Dendritic cell treated with granulocyte-macrophage colony-stimulating factor and Interleukin-4, amounts not matched to agents 40 ng/mL and 50 ng/mL, for 4 days (primary cell): Measurements from ENCODE around the gene CYYR1.

ENCODE experiments used
- H3K27ac Mint-ChIP-seq: one replicate; pipeline ENCODE4 v1.8.0; 2022; ENCODE audit warnings: mild to moderate bottlenecking, mixed read lengths
- H3K27me3 Mint-ChIP-seq: one replicate; pipeline ENCODE4 v1.8.0; 2022; ENCODE audit warnings: mild to moderate bottlenecking, mixed read lengths
- H3K36me3 Mint-ChIP-seq: one replicate; pipeline ENCODE4 v1.8.0; 2022; ENCODE audit warnings: low read depth, mixed read lengths
- H3K4me1 Mint-ChIP-seq: one replicate; pipeline ENCODE4 v1.8.0; 2022; ENCODE audit warnings: low read depth, mixed read lengths
- H3K4me3 Mint-ChIP-seq: one replicate; pipeline ENCODE4 v1.8.0; 2022; ENCODE audit warnings: mild to moderate bottlenecking, moderate library complexity, mixed read lengths
- H3K9me3 Mint-ChIP-seq: one replicate; pipeline ENCODE4 v1.8.0; 2022; ENCODE audit warnings: mixed read lengths
- intact Hi-C: fragments of 100-400 bp; cut with micrococcal nuclease; formaldehyde crosslinking; loops from one replicate; pipeline ENCODE4 v1.15.0; 2022

CYYR1 gene

DNA sequence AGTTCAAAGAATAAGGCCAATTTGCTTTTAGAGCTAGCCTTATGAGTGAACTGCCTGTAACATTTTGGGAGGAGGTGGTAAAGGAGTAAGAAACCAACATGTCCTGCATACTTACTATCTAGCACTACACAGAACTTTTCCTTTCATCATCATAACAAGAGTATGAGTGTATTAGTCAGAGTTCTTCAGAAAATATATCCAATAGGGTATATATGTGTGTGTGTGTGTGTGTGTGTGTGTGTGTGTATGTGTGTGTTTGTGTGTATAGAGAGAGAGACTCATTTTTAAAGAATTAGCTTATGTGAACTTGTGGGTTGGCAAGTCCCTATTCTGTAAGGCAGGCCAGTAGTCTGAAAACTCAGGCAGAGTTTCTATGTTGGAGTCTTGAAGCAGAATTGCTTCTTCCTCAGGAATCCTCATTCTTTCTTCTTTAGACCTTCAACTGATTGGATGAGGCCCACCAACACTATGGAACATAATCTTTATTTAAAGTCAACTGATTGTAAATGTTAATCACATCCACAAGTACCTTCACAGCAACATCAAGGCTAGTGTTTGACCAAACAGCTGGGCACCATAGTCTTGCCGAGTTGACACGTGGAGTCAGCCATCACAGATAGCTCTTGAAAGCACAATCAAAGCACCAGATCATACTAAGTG, 121.9 kb downstream of the CYYR1 start:
- Mint-ChIP-seq H3K4me1 (peaks cover 6% of the 10 kb centered on the region), H3K4me3 (no peak overlapping the region), H3K9me3 (no peaks in the 10 kb centered on the region), H3K36me3 (no peaks in the 10 kb centered on the region), H3K27ac (no peak overlapping the region), H3K27me3 (no peaks in the 10 kb centered on the region)
- intact Hi-C loops, result no loop called here

DNA sequence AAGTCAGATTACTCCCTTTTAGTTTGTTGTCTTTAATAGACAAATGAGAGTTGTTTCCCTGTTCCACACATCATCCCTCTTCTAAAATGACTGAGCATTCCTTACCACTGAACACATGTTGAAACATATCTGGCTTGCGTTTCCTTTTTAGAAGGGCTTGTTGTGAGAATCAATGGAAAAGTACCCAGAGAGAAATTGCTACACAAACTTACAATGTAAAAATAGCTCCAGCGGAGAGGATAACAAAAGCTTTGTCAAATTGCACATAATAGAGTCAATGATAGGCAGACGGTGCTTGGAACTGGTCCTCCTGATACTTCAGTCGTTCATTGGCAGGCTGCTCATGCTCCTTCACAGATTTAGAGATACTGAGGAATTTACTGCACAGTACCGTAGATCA, 123.9 kb downstream of the CYYR1 start:
- H3K27ac Mint-ChIP-seq, result no peak overlapping the region
- no peaks in the 10 kb centered on the region for H3K9me3 Mint-ChIP-seq
- no peaks in the 10 kb centered on the region for H3K36me3 Mint-ChIP-seq
- H3K4me1 Mint-ChIP-seq, result no peaks in the 10 kb centered on the region
- intact Hi-C loops, result no loop called here
- H3K27me3 Mint-ChIP-seq, result no peaks in the 10 kb centered on the region
- no peak overlapping the region for H3K4me3 Mint-ChIP-seq

DNA sequence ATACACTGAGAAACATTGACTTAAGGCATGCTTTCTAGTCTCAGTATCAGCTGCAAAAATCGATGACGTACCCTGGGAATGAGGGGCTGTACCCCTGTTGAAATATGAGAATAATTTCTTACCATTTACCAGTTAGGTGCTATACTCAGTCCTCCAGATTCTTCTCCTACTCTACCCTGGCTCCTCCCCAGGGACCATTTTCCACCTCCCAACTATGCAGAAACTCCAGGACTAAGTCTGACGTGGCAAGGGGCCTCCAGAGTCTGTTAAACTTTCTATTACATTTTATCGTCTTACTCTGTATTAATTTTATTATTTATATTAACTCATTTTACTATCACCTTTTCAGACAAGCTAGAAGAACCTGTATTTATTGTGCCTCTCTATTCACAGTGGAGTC, 124.3 kb downstream of the CYYR1 start:
- Mint-ChIP-seq H3K27ac (no peak overlapping the region), H3K9me3 (no peaks in the 10 kb centered on the region), H3K36me3 (no peaks in the 10 kb centered on the region), H3K4me3 (no peak overlapping the region), H3K27me3 (no peaks in the 10 kb centered on the region), H3K4me1 (no peaks in the 10 kb centered on the region)
- intact Hi-C loops, result no loop called here

DNA sequence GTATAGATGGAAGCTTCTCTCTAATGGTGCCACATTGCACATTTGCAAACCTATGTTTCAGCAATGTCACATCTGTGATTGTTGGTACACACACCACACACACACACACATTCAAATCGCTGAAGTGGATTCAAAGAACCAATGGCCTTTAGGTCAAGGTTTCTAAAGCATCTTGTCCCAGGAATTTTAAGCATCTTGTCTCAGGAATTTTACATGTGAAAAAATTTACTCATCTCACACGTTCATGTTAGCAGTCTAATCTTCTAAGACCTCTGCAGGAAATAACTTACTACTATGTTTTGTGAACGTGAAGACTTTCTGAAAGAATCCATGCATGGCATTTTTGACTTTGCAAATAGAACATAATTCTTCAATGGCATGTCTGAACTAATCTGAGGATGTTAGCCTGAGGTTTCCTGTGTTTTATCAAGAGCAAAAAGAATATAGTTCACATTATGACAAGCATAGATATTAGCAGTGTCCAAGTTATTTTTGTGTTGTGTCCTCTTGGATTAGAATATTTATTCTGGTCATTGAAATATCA, 125.1 kb downstream of the CYYR1 start:
- no peaks in the 10 kb centered on the region for H3K27me3 Mint-ChIP-seq
- no peaks in the 10 kb centered on the region for H3K9me3 Mint-ChIP-seq
- H3K4me1 Mint-ChIP-seq, result no peaks in the 10 kb centered on the region
- no peak overlapping the region for H3K27ac Mint-ChIP-seq
- H3K4me3 Mint-ChIP-seq, result no peak overlapping the region
- H3K36me3 Mint-ChIP-seq, result no peaks in the 10 kb centered on the region
- intact Hi-C loops, result no loop called here

DNA sequence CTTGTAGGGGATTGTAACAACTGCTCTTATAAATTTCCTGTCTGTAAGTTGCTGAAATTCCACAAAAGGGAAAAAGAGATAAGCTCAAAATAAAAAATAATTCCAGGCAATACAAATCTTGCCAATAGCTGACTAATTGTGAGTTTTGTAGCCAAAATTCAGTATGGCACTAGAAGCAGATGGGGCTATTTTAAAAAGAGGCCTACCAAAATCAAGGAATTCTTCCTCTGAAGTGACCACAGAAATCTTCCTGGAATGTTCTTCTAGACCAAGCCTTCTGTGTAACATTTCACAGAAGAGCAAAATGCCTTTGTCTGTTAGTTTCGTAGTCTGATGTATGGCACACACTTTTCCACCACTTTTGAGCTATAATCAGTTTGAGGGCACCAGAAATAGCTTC, 127.6 kb downstream of the CYYR1 start:
- Mint-ChIP-seq H3K27ac (no peak overlapping the region), H3K27me3 (no peaks in the 10 kb centered on the region), H3K4me1 (no peaks in the 10 kb centered on the region), H3K4me3 (no peak overlapping the region), H3K36me3 (no peaks in the 10 kb centered on the region), H3K9me3 (no peaks in the 10 kb centered on the region)
- intact Hi-C loops, result no loop called here

DNA sequence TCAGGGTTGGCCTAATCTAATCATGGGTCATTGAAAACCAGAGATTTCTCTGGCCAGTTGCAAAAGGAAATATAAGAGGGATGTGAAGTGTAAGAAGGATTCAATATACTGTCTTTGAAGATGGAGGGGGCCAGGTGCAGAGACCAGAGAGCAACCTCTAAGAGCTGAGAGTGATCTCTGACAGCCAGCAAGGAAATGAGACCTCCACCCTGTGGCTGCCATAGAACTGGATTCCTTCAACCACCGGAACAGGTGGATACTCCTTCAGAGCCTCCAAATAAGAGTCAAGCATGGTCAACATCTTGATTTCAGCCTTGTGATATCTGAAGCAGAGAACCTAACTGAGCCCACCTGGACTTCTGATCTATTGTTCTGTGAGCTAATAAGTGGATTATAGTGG, 128.4 kb downstream of the CYYR1 start:
- intact Hi-C loops, result no loop called here
- no peaks in the 10 kb centered on the region for H3K27me3 Mint-ChIP-seq

DNA sequence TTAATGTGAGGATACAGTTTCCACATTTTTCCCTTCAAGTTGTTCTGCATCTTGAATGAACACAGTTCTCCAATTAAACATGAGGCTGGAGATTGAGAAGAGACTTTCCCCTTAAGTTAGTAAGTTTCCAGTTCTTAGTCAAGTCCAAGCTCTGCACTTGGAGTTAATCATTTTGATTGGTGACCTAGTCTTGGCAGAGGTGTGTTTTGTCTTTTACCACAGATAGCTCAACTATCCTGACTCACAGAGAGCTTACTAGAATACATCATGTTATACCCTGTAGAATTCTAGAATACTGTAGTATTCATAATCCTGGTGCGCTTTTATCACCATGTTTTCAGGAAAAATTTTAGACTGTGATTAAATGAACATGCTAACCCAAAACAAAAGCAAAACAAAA, 129.2 kb downstream of the CYYR1 start:
- Mint-ChIP-seq H3K4me3 (no peak overlapping the region), H3K4me1 (no peaks in the 10 kb centered on the region), H3K27me3 (no peaks in the 10 kb centered on the region), H3K27ac (no peak overlapping the region), H3K9me3 (no peaks in the 10 kb centered on the region), H3K36me3 (no peaks in the 10 kb centered on the region)
- intact Hi-C loops, result no loop called here

More for the DNA sequence above, 128.4 kb downstream of the CYYR1 start:
- Mint-ChIP-seq H3K9me3 (no peaks in the 10 kb centered on the region), H3K27ac (no peak overlapping the region), H3K4me3 (no peak overlapping the region), H3K4me1 (no peaks in the 10 kb centered on the region), H3K36me3 (no peaks in the 10 kb centered on the region)

DNA sequence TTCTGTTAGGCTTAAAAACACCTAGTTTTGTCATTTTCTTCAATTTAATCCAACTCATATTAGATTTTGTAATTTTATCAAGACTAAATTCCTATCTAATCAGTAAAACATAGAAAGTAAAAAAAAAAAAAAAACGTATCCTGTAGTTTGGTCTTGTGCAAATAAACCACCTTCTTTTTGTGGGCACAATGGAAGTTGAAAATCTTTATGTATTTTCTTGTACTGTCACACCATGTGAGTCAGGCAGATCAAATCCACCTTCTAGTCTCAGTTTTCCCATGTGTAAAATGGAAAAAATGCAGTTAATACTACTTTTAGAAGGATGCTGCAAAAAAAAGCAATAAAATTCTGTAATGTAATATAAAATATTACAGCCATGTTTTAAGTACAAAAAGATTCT, 129.8 kb downstream of the CYYR1 start:
- intact Hi-C loops, result no loop called here
- Mint-ChIP-seq H3K9me3 (no peaks in the 10 kb centered on the region), H3K36me3 (no peaks in the 10 kb centered on the region), H3K27ac (no peak overlapping the region), H3K4me1 (no peaks in the 10 kb centered on the region), H3K27me3 (no peaks in the 10 kb centered on the region), H3K4me3 (no peak overlapping the region)

DNA sequence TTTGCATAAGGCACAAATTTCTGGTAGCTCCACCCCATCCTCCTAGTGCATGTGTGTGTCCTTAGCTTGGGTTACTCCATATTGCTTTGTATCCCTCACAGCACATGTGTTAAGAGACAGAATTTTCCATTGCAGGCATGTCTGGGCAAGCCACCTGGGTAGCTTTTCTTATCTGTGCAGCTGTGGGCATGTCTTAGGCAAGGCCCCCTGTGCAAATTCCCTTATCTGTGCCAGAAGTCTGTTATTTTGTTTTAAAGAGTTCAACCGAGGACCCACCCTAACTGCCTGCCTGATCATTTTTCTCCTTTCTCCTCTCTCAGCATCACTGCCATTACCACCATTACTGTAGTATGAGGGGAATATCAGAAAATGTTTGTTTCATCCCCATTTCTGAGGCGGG, 131.9 kb downstream of the CYYR1 start:
- intact Hi-C loops, result no loop called here
- Mint-ChIP-seq H3K4me1 (peaks cover 6% of the 10 kb centered on the region), H3K4me3 (no peak overlapping the region), H3K36me3 (no peaks in the 10 kb centered on the region), H3K27ac (no peak overlapping the region), H3K27me3 (no peaks in the 10 kb centered on the region), H3K9me3 (no peaks in the 10 kb centered on the region)

DNA sequence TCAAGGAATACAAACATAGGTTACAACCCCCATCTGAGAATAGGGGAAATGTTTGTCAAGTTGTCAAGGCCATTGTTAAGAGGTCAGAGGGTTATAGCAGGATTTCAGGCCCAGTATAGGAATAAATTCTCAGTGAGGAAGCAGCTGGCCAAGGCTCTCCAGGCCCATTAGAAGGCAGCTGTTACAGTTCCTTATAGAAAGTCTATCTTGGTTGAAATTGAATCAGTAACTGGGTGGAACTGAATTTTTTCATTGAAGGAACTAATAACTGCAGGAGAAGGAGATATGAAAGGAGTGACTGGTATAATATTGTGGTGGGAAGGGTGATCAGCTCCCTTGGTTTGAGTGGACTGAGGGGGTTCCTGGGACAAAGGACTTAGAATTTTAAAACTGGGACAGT, 134.1 kb downstream of the CYYR1 start:
- Mint-ChIP-seq H3K27ac (no peak overlapping the region), H3K4me3 (no peak overlapping the region), H3K36me3 (no peaks in the 10 kb centered on the region), H3K9me3 (no peaks in the 10 kb centered on the region), H3K27me3 (no peaks in the 10 kb centered on the region), H3K4me1 (peaks cover 6% of the 10 kb centered on the region)
- intact Hi-C loops, result no loop called here

DNA sequence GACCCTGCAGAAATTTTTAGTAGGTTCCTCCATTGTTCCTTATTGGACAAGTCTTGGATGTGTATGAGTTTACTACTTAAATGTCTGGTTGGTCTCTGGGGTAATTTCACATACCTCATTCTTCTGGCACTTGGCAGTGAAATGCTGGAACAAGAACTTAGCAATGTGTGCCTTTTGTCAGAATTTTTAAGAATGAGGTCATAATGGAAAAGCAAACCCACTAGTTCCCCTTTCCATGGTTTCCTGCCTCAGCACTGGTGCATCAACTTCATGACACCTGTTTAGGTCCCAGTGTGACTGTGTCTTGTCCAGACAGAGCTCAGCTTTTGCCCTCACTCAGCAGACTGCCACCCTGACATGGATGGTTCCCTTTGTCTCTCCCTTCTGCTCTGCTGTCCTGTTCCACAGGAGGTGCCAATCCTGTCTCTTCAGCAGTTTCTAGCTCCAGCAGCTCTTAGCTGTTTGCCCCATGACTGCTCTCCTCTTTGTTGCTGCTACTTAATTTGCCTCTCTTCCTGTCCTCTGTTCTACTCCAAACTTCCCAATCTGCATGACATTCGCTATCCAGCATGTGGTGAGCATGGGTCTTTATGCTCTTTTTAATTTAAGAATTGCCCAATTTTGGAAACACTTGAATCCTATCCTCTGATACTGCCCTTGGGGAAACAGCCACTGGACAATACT, 135.6 kb downstream of the CYYR1 start:
- Mint-ChIP-seq H3K9me3 (no peaks in the 10 kb centered on the region), H3K27me3 (no peaks in the 10 kb centered on the region), H3K4me3 (no peak overlapping the region), H3K27ac (no peak overlapping the region), H3K36me3 (no peaks in the 10 kb centered on the region), H3K4me1 (peaks cover 6% of the 10 kb centered on the region)
- intact Hi-C loops, result no loop called here

DNA sequence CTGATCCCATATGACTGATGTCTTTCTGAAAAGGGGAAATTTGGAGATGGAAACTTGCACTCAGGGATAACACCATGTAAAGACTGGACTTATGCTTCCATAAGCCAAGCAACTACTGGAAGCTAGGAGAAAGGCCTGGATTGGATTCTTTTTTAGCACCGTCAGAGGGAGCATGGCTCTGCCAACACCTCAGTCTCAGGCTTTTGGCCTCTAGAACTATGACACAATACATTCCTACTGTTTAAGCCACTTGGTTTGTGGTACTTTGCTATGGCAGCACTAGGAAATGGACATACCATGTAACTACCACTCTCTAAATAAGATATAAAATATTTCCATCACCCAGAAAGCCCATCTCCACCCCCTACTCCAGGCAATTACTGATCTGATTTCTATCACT, 139.7 kb downstream of the CYYR1 start:
- Mint-ChIP-seq H3K9me3 (peaks cover 5% of the 10 kb centered on the region), H3K36me3 (no peaks in the 10 kb centered on the region), H3K27ac (no peak overlapping the region), H3K4me1 (peaks cover 6% of the 10 kb centered on the region), H3K27me3 (no peaks in the 10 kb centered on the region), H3K4me3 (no peak overlapping the region)
- intact Hi-C loops, result no loop called here

DNA sequence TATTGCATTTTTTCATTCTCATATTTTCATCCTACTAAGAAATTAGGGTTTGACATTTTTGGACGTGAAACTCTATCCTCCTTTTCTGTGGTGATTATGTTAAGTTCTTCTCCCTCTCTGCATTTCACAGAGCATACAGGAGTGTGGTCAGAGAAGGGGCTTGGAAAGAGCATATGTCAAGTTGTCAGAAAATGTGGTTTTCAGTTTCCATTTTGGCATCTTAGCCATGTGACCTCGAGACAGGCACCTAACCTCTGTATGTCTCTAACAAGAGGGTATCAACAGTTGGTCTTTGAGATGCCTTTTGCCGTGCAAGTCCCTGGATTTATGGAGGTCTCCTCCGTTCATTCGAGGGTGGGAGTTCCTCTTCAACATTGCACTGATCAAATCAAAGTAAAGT, 140.7 kb downstream of the CYYR1 start:
- no peaks in the 10 kb centered on the region for H3K36me3 Mint-ChIP-seq
- H3K27ac Mint-ChIP-seq, result no peak overlapping the region
- H3K9me3 Mint-ChIP-seq, result peaks cover 5% of the 10 kb centered on the region
- intact Hi-C loops, result no loop called here
- no peak overlapping the region for H3K4me3 Mint-ChIP-seq
- H3K27me3 Mint-ChIP-seq, result no peaks in the 10 kb centered on the region
- H3K4me1 Mint-ChIP-seq, result peaks cover under 1% of the 10 kb centered on the region

DNA sequence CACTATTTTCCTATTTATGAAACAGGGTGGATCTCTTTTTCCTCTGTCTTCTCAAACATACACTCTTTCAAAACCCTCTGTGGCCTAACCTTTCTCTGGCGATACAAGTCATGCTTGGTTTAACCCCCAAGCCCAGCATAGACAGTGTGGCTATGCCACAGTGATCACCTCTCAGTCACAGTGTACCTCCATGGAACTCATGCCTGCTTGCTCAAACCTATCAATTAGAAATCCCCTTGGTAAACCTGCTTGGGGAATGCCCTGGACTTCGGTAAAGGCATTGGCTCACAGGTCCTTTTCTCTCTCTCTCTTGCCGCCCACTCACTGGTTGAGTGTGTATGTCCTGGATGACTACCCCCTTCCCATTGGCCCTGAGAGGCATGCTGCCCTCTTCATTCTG, 147.5 kb downstream of the CYYR1 start:
- intact Hi-C loops, result no loop called here
- Mint-ChIP-seq H3K4me3 (no peak overlapping the region), H3K9me3 (peaks cover 5% of the 10 kb centered on the region)

DNA sequence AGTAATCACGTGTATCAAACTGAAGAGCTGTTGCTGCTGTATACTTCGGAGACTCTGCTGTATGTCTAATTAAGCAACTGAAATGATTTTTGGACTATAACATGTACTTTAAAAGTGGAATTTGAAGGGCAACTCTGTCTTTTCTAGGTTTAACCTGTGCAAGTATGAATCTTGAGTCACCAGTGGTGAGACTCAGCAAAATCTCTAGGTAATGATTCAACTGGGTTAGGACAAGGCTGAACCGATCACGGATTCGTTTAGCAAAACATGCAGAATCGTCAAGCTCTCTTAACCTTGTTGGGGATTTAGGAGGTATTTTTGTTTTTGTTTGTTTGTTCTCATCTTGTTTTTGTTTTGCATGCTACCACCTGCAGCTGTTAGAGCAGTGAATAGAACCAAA, 149.6 kb downstream of the CYYR1 start:
- no peak overlapping the region for H3K27ac Mint-ChIP-seq
- intact Hi-C loops, result no loop called here
- no peaks in the 10 kb centered on the region for H3K9me3 Mint-ChIP-seq
- H3K27me3 Mint-ChIP-seq, result no peaks in the 10 kb centered on the region
- H3K4me1 Mint-ChIP-seq, result no peaks in the 10 kb centered on the region
- no peaks in the 10 kb centered on the region for H3K36me3 Mint-ChIP-seq
- H3K4me3 Mint-ChIP-seq, result no peak overlapping the region

More for the DNA sequence above, 147.5 kb downstream of the CYYR1 start:
- H3K27ac Mint-ChIP-seq, result no peak overlapping the region
- H3K36me3 Mint-ChIP-seq, result no peaks in the 10 kb centered on the region
- no peaks in the 10 kb centered on the region for H3K27me3 Mint-ChIP-seq
- no peaks in the 10 kb centered on the region for H3K4me1 Mint-ChIP-seq
